GM13977 (cell line): ENCODE results near the gene TMEM163.

Experiments used
- DNase-seq: peaks from one replicate; pipeline ENCODE4 v3.0.0; 2012; ENCODE audit warnings: low spot score
- CTCF ChIP-seq: IDR thresholded peaks from 2 replicates; pipeline ENCODE4 v1.5.1; 2012; ENCODE audit warnings: mild to moderate bottlenecking, control low read depth; ENCODE audit not compliant: insufficient read depth; ENCODE audit errors: extremely low read depth, missing control alignments
- in situ Hi-C: fragments of 300-500 bp; cut with MboI; formaldehyde crosslinking; loops from one replicate; pipeline ENCODE4 v1.12.0; 2022; ENCODE audit warnings: low sequenced_read_pairs, low pct_unique_long_range_greater_than_20kb, mixed read lengths, inconsistent platforms; ENCODE audit not compliant: unreplicated experiment

The TMEM163 gene

GRCh38 chr2:134425724-134426496 is 292.9 kb downstream of the TMEM163 start:
- in situ Hi-C loops, result loop anchor here (25.0 kb wide), 1 partner anchor 564 kb away; no protein-coding TSS in a partner anchor
- TF ChIP-seq CTCF, result no peak
- no peak for DNase-seq

DNA sequence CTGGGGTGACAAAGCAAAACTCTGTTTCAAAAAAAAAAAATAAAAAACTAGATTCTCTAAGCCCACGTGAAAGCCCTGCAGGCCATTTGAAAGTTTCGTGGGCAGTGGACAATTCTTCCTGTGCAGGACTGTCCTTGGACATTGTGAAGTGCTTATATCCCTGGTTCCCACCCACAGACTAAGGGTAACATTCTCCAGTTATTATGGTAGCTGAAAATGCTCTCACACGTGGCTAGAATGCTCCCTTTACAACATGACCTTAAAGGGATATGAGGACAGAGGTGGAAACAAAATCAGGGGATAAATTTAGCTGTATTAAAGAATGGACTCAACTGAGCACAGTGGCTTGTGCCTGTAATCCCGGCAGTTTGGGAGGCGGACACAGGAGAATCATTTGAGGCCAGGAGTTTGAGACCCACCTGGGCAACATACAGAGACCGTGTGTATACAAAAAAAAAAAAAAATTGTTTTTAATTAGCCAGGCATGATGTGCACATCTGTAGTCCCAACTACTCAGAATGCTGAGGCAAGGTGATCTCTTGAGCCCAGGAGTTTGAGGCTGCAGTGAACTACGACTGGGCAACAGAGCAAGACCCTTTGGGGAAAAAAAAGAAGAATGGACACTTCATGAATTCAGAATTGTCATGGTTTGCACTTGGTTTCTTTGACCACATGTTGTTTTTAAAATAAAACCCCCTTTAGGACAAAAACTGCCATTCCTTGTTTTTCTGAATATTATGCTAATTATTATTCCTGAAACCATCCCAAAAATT is 297.1 kb downstream of the TMEM163 start:
- TF ChIP-seq CTCF, result no peak
- DNase-seq, result no peak
- in situ Hi-C loops, result loop anchor here (25.0 kb wide), 2 partner anchors 184 to 459 kb away; no protein-coding TSS in a partner anchor

DNA sequence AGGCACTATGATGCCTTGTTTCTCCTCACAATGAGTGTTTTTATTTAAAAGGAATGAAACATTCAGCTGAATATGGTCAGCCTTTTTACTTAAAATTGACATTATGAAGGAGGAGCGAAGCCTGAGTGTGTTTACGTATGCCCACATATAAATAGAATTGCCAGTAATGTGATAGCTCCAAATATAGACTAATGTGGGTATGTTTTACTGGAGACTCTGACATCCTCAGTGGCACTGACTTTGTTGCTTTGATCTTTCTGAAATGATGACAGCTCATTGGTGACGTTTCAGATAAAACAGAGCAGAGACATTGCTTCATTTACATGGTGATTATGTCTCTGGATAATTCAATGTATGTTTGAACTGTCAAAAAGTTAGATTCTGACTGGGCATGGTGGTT is 297.9 kb downstream of the TMEM163 start:
- DNase-seq, result no peak
- TF ChIP-seq CTCF, result no peak
- in situ Hi-C loops, result loop anchor here (25.0 kb wide), 2 partner anchors 184 to 459 kb away; no protein-coding TSS in a partner anchor

GRCh38 chr2:134420259-134420658 is 298.5 kb downstream of the TMEM163 start:
- TF ChIP-seq CTCF, result no peak
- in situ Hi-C loops, result loop anchor here (25.0 kb wide), 2 partner anchors 183 to 458 kb away; no protein-coding TSS in a partner anchor
- no peak for DNase-seq

- in situ Hi-C loops, result loop anchor here (10.0 to 25.0 kb wide), 3 partner anchors 181 to 456 kb away; no protein-coding TSS in a partner anchor
- TF ChIP-seq CTCF, result no peak
- DNase-seq, result no peak
Observed at GRCh38 chr2:134417968-134418582, 300.7 kb downstream of the TMEM163 start.

GRCh38 chr2:134416637-134417036 is 302.2 kb downstream of the TMEM163 start:
- no peak for DNase-seq
- in situ Hi-C loops, result loop anchor here (10.0 to 25.0 kb wide), 3 partner anchors 179 to 454 kb away; no protein-coding TSS in a partner anchor
- no peak for TF ChIP-seq CTCF
